Fibroblast of the aortic adventitia (primary cell): ENCODE measurements around the gene DRICH1. TPM values are rescaled to one million over a fixed set of nuclear protein-coding genes. Genes with fewer than 3 reads are reported as not detected.

Experiments
- DNase-seq: peaks from one replicate; pipeline ENCODE4 v3.0.0-alpha.2; 2010; ENCODE audit warnings: low read depth
- H3K4me3 ChIP-seq: 2 replicates; pipeline ENCODE4 v1.5.1; 2011; ENCODE audit warnings: low read depth, mild to moderate bottlenecking, control low read depth, low read length, moderate library complexity
- total RNA-seq: library from RNA; depleted of rRNA; stranded (reverse); fragments of >200 nt; gene quantifications from 2 replicates; pipeline ENCODE4 v1.2.3, GENCODE V29; 2012; ENCODE audit warnings: low replicate concordance
- TF ChIP-seq, protein P1 (sequence below): IDR thresholded peaks from 2 replicates; pipeline ENCODE4 v1.5.1; 2011; ENCODE audit warnings: mild to moderate bottlenecking, low read length, control low read depth, inconsistent platforms; ENCODE audit not compliant: insufficient read depth

Gene DRICH1
- total RNA-seq, 1 donor = 0.09 TPM

DNA sequence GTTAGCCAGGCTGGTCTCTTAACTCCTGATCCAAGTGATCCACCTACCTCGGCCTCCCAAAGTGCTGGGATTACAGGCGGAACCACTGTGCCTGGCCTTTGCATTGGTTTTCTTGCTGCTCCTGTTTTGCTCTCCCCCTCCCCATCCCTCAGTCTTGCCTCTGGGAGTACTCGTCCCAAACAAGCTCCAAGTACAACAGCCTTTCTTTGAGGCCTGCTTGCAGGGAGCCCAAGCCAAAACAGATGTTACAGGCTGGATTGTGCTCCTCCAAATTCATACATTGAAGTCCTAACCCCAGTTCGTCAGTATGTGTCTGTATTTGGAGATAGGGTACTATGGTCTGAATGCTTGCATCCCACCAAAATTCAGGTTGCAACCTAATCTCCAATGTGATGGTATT lies 60.6 kb downstream of the DRICH1 start:
- no peak for DNase-seq
- TF ChIP-seq, protein P1, sequence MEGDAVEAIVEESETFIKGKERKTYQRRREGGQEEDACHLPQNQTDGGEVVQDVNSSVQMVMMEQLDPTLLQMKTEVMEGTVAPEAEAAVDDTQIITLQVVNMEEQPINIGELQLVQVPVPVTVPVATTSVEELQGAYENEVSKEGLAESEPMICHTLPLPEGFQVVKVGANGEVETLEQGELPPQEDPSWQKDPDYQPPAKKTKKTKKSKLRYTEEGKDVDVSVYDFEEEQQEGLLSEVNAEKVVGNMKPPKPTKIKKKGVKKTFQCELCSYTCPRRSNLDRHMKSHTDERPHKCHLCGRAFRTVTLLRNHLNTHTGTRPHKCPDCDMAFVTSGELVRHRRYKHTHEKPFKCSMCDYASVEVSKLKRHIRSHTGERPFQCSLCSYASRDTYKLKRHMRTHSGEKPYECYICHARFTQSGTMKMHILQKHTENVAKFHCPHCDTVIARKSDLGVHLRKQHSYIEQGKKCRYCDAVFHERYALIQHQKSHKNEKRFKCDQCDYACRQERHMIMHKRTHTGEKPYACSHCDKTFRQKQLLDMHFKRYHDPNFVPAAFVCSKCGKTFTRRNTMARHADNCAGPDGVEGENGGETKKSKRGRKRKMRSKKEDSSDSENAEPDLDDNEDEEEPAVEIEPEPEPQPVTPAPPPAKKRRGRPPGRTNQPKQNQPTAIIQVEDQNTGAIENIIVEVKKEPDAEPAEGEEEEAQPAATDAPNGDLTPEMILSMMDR = no peak
- H3K4me3 ChIP-seq = no peak overlapping the region

DNA sequence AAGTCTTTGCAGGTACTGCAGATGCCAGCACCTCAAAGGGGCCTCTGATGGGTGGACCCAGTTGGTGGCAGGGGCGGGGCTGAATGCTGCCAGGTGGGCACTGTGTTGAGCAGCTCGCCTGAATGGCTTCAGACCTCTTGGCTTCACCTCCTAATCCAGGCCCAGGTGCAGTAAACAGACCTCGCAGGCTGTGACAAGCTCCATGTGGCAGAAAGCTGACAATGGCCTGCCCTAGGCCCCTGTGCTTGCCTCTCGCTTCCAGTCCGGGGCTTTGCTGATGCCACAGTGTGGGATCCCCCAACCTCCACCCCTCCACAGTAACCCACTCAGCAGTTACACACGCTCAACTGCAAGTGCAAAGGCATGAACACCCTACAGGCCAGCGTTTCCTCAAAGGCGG lies 61.4 kb downstream of the DRICH1 start:
- no peak for DNase-seq
- H3K4me3 ChIP-seq = no peak overlapping the region
- TF ChIP-seq, protein P1 = no peak

DNA sequence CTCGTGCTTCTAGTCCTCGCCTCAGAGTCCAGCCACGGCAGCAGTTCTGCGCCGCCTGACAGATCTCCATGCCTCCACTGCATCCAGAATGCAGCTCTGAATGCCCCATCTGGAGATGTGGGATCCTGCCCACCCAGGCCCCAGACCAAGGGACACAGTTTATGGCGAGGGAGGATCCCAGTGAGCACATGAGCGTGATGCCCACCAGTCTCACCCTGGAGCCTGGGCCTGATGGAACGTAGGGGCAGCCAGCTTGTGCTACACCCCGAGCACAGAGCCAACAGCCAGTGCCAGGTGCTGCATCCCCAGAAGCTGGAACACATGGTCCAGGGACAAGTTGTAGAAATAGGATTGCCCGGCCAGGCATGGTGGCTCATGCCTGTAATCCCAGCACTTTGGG lies 62.4 kb downstream of the DRICH1 start:
- TF ChIP-seq, protein P1 = no peak
- no peak for DNase-seq
- H3K4me3 ChIP-seq = no peak overlapping the region

DNA sequence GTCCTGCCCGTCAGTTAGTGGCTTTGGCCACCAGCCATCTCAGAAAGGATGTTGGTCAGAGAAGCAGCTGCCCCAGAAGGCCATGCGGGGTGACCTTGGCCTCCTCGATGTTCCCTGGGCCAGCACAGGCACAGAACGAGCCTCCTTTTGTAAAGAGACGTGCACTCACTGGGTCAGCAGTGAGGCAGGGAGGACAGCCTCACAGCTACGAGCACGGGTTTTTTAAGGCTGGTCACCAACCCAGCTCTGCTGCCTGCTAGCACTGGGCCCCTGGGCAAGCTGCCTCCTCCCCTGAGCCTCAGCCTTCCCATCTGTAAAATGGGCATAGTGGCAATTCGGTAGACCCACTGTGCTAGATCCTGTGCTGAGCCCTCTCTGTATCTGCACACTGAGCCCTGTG lies 62.8 kb downstream of the DRICH1 start:
- TF ChIP-seq, protein P1 = no peak
- no peak overlapping the region for H3K4me3 ChIP-seq
- no peak for DNase-seq

DNA sequence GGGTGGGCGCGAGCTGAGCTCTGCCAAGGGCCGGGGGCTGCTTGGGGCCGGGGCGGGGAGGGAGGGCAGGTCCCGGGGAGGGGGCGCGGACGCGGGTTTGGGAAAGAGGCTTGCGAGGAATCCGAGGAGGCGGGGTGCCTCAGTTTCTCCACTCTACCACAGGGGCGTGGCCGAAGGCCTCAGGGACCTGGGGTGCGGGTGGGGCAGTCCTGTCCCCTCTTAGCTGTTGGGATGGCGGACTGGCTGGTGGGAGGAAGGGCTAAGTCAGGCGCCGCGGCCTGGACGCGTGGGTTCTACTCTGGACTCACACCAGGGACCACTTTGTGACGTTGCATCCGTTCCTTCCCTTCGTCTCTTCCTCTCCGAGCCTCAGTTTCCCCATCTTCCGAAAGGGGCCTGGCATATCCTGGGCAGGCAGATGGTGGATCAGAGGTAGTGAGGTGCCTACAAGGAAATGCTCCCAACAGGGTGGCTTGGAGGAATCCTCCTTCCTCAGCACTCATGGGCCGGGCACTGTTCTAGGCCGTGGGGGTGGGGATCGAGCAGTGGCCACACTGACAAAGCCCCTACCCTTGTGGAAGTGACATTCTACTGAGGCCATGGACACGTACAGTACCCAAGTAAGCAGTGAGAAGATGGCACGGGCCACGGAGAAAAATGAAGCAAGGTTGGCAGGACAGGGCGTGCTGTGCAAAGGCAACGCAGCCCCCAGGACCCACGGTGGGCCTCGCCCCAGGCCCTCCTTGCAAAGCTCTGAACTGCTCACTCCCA lies 65.2 kb downstream of the DRICH1 start:
- TF ChIP-seq, protein P1 = no peak
- no peak overlapping the region for H3K4me3 ChIP-seq
- no peak for DNase-seq

DNA sequence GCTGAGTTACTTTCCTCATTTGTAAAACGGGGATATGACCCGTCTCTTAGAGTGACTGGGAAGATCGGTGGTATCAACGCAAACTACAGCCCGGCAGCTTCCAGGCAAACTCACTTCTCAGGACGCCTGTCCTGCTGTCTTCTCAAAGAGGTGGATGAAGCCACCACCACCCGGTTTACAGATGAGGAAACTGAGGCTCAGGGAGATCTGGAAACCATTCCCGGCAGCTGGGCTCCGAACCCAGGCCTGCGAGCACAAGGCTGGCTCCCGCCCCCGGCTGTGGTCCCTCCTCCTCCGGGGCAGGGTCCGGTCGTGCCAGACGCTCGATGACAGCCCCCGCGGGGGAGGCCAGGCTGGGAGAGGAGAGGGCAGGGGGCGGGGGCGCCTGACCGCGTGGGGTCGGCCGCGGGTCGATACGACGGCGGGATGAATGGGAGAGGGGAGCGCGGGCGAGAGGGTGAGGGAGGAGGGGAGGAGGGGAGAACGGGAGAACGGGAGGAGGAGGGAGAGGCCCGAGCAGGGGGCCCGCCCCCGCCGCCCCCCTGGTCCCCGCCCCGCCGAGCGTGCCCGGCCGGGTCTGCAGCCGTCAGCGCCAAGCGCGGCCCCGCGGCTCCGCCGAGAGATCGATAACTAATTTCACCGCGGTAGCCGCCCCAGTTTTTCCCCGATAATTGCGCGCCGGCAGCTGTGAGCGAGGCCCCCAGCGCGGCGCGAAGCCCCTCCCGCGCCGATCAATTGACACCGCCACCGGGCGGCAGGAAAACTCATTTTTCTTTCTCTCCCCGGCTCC lies 66.0 kb downstream of the DRICH1 start:
- H3K4me3 ChIP-seq = no peak overlapping the region
- no peak for DNase-seq
- TF ChIP-seq, protein P1 = no peak
